ENCODE data around the gene GALNT3.

Gene GALNT3

GRCh38 chr2:165701147-165701546 is 92.9 kb downstream of the GALNT3 start:
- no peak for TF ChIP-seq CTCF (conservative IDR thresholded peaks at IDR 0.05; ENCODE audit: low read length)
- no peak overlapping the region for H3K4me3 ChIP-seq (ENCODE audit: low read length)
- no peak for DNase-seq (ENCODE audit: low read depth)

DNA sequence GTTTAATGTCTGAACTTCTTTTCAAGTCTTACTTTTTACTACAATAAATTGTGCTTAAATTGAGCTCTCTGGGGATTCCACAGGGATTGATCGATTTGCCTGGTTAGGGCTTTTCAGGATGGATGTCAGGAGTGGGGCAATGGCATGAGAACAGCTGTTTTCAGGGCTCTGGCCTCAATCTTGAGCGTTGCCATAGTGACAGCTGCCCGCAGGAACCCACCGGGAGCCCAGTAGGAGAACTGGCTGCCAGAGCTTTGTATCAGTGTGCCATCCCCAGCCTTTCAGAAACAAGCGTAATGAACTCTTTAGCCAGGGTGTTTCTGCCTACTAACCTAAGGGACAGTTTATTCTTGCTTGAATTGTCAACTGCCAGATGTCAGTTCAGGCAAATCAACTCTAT is 93.5 kb downstream of the GALNT3 start:
- TF ChIP-seq CTCF (conservative IDR thresholded peaks at IDR 0.05; ENCODE audit: low read length): no peak
- DNase-seq (ENCODE audit: low read depth): no peak
- H3K4me3 ChIP-seq (ENCODE audit: low read length): no peak overlapping the region

DNA sequence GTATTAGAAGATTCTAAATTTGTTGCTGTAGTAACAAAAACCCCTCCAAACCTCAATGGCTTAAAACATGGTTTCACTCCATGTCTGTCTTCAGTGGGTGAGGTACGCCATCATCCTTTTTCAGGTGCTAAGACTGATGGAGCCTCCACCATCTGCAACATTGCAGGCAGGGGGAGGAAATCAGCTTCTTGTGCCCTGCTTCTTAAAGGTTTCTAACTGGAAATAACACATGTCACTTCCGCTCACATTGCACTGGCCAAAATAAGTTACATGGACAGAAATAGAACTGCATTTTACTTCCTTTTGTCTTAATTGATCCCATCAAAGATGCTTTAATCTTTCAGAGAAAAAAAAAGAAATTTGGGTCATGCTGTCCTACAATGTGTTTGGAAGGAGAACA is 94.1 kb downstream of the GALNT3 start:
- no peak for TF ChIP-seq CTCF (conservative IDR thresholded peaks at IDR 0.05; ENCODE audit: low read length)
- DNase-seq (ENCODE audit: low read depth): no peak

GRCh38 chr2:165698444-165698884 is 95.6 kb downstream of the GALNT3 start:
- H3K4me3 ChIP-seq (ENCODE audit: low read length): no peak overlapping the region
- TF ChIP-seq CTCF (conservative IDR thresholded peaks at IDR 0.05; ENCODE audit: low read length): peak; percentile 61

More for the DNA sequence above, 94.1 kb downstream of the GALNT3 start:
- H3K4me3 ChIP-seq (ENCODE audit: low read length): no peak overlapping the region

DNA sequence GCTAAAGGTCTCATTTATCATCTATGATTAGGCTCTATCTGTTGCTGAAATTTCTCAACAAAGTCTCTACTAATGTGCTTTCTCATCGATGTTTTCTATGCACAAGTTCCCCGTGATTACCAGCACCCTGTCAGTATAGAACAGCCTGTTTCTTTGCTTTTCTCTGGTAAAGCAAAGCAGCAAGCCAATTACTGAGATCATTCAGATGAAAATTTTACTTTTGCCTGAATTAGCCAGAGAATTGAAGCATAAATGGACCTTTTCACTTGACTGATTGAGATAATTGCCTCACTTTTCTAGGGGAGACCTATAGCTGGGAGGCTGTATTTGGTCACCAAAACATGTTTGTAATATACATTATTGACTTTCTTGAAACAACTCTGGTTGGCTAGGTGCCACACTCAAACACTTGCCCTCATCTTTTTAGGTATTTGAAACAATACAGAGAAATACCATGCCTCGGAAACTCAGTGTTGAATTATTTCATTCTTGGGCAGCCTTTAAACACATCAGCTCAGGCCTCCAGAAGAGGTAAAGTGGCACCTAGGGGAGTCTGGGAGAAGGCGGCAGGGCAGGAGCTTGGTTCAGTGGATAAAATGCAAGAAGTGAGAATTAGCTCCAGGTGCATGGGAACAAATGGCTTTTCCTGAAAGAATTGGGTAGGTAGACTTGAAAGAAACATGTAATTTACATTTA is 96.2 kb downstream of the GALNT3 start:
- no peak for TF ChIP-seq CTCF (conservative IDR thresholded peaks at IDR 0.05; ENCODE audit: low read length)
- DNase-seq (ENCODE audit: low read depth): no peak

More at GRCh38 chr2:165698444-165698884, 95.6 kb downstream of the GALNT3 start:
- peak; percentile 40 for DNase-seq (ENCODE audit: low read depth)

More for the DNA sequence above, 96.2 kb downstream of the GALNT3 start:
- no peak overlapping the region for H3K4me3 ChIP-seq (ENCODE audit: low read length)

Data from AG10803 (cell line).